Lung microvascular endothelial cell (primary cell): ENCODE data around the gene OR1N2. TPM values are rescaled to one million over a fixed set of nuclear protein-coding genes. Genes with fewer than 3 reads are reported as not detected.

Experiments used
- total RNA-seq: library from RNA; depleted of rRNA; stranded (reverse); fragments of >200 nt; gene quantifications from 2 replicates; pipeline ENCODE4 v1.2.1, GENCODE V29; 2014

The OR1N2 gene
- total RNA-seq, 1 donor from 2014 or later: not detected

Other genes starting within 250 kb of the OR1N2 start
- 1.4 and 1.5 TPM in 2 replicates for gene PTGS1, start 182.1 kb upstream of the OR1N2 start, total RNA-seq
- gene OR1J1, start 75.2 kb upstream of the OR1N2 start, total RNA-seq: not detected in 2 replicates
- gene OR1J2, start 42.3 kb upstream of the OR1N2 start, total RNA-seq: not detected in 2 replicates
- gene OR1J4, start 34.0 kb upstream of the OR1N2 start, total RNA-seq: not detected in 2 replicates
- not detected in 2 replicates for gene OR1N1, start 25.8 kb upstream of the OR1N2 start, total RNA-seq
- 0.20 and 0.22 TPM in 2 replicates for gene OR1L8, start 30.3 kb downstream of the OR1N2 start, total RNA-seq
- gene OR1Q1, start 61.6 kb downstream of the OR1N2 start, total RNA-seq: not detected in 2 replicates
- 0.20 and 0.22 TPM in 2 replicates for gene OR1B1, start 104.5 kb downstream of the OR1N2 start, total RNA-seq
- not detected in 2 replicates for gene OR1L1, start 108.6 kb downstream of the OR1N2 start, total RNA-seq
- gene OR1L3, start 122.0 kb downstream of the OR1N2 start, total RNA-seq: not detected in 2 replicates
- gene OR1L4, start 170.9 kb downstream of the OR1N2 start, total RNA-seq: not detected in 2 replicates
- not detected in 2 replicates for gene OR1L6, start 189.2 kb downstream of the OR1N2 start, total RNA-seq
- gene OR5C1, start 235.8 kb downstream of the OR1N2 start, total RNA-seq: not detected in 2 replicates
- gene OR1K1, start 247.0 kb downstream of the OR1N2 start, total RNA-seq: not detected in 2 replicates